Measurements from ENCODE around the gene GRAMD2A. TPM values are rescaled to one million over a fixed set of nuclear protein-coding genes. Genes with fewer than 3 reads are reported as not detected.

GRAMD2A gene
- total RNA-seq, 1 donor from 2014 or later, result 5.5 TPM

DNA sequence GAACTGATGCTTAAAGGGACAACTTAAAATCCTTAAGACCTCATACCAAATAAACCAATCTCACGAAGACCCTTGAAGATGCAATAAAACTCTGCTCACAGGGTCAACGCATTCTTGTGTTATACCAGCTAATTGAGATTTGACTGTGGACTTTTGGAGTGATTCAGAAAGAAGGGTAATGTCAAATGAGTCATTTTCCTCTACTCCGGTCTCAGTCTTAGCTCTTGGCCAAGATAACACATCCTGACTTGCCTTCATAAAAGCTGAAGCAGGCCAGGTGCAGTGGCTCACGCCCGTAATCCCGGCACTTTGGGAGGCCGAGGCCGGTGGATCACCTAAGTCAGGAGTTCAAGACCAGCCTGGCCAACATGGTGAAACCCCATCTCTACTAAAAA lies 29.6 kb upstream of the GRAMD2A start:
- Histone ChIP-seq H3K4me3 (ENCODE audit: low read depth, low read length) (no peak overlapping the region), H3K36me3 (ENCODE audit: control insufficient read depth, insufficient read depth, low read length) (peaks cover 8% of the 10 kb centered on the region), H3K27me3 (ENCODE audit: control insufficient read depth, insufficient read depth, low read length) (no peaks in the 10 kb centered on the region)
- TF ChIP-seq, protein P1, sequence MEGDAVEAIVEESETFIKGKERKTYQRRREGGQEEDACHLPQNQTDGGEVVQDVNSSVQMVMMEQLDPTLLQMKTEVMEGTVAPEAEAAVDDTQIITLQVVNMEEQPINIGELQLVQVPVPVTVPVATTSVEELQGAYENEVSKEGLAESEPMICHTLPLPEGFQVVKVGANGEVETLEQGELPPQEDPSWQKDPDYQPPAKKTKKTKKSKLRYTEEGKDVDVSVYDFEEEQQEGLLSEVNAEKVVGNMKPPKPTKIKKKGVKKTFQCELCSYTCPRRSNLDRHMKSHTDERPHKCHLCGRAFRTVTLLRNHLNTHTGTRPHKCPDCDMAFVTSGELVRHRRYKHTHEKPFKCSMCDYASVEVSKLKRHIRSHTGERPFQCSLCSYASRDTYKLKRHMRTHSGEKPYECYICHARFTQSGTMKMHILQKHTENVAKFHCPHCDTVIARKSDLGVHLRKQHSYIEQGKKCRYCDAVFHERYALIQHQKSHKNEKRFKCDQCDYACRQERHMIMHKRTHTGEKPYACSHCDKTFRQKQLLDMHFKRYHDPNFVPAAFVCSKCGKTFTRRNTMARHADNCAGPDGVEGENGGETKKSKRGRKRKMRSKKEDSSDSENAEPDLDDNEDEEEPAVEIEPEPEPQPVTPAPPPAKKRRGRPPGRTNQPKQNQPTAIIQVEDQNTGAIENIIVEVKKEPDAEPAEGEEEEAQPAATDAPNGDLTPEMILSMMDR (IDR thresholded peaks at IDR 0.05; ENCODE audit: insufficient read depth, low read length, severe bottlenecking), result no peak
- DNase-seq (ENCODE audit: low read depth) (peak; percentile 97), FAIRE-seq (no peak)

DNA sequence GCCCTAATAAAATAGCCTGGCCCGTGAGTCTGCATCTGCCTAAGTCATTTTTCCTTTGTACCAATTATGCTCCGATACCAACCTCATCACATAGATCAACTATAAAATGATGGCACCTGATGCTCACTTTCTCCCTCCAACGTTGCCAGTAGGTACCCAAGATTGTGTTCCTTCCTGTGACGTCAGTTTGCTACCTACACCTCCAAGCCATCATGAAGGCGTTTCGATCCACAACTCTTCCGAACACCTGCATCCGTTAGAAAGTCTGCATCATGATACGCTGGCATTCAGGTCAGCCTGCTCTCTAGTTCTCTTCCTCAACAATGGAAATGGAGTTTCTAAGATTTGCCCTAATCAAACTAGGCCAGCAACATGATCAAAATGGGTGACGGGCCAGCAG lies 25.7 kb upstream of the GRAMD2A start:
- TF ChIP-seq, protein P1 (IDR thresholded peaks at IDR 0.05; ENCODE audit: insufficient read depth, low read length, severe bottlenecking), result no peak
- Histone ChIP-seq H3K4me3 (ENCODE audit: low read depth, low read length) (no peak overlapping the region), H3K36me3 (ENCODE audit: control insufficient read depth, insufficient read depth, low read length) (peaks cover 22% of the 10 kb centered on the region), H3K27me3 (ENCODE audit: control insufficient read depth, insufficient read depth, low read length) (no peaks in the 10 kb centered on the region)
- DNase-seq (ENCODE audit: low read depth), result no peak
- no peak for FAIRE-seq

DNA sequence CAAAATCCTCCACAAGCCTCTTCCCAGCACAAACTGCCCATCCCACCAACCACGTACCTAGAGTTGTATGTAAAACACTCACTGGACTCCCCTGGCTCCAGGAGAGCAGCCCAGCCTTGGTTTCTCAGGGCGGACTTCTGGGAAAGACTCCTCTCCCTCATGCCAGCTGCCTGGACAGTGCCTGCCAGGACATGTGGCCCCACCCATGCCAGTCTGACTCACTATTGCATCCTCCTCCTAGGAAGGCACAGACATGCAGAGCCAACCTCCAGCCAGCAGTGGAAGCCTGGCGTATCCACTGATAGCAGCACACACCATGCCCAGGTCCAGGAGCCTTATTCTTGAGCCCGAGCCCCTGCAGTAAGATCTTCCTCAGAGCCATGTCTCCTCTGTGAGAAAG lies 24.8 kb upstream of the GRAMD2A start:
- Histone ChIP-seq H3K27me3 (ENCODE audit: control insufficient read depth, insufficient read depth, low read length) (no peaks in the 10 kb centered on the region), H3K36me3 (ENCODE audit: control insufficient read depth, insufficient read depth, low read length) (peaks cover 25% of the 10 kb centered on the region), H3K4me3 (ENCODE audit: low read depth, low read length) (no peak overlapping the region)
- TF ChIP-seq, protein P1 (IDR thresholded peaks at IDR 0.05; ENCODE audit: insufficient read depth, low read length, severe bottlenecking), result peak; percentile 11
- FAIRE-seq (no peak), DNase-seq (ENCODE audit: low read depth) (peak; percentile 96)

DNA sequence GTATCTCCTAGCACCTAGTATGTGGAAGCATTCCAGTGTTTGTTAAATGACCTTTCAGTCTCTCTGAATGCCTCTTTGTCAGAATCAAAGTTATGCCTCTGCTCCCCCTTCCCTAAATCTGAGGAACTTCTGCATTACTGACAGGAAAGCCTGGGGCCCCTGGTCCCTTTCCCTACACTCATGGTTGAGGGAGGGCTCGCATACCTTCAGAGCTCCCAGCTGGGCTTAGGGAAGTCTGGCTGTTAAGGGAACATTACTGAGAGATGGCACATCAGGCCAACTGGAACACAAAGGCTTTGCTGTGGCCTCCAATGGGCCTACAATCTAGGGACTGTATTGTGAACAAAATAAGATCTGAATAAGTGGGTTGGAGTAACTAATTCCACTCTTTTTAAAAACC lies 23.1 kb upstream of the GRAMD2A start:
- no peak overlapping the region for H3K4me3 ChIP-seq (ENCODE audit: low read depth, low read length)
- DNase-seq (ENCODE audit: low read depth) (no peak), FAIRE-seq (no peak)
- TF ChIP-seq, protein P1 (IDR thresholded peaks at IDR 0.05; ENCODE audit: insufficient read depth, low read length, severe bottlenecking), result no peak
- H3K36me3 ChIP-seq (ENCODE audit: control insufficient read depth, insufficient read depth, low read length), result peaks cover 34% of the 10 kb centered on the region
- H3K27me3 ChIP-seq (ENCODE audit: control insufficient read depth, insufficient read depth, low read length), result no peaks in the 10 kb centered on the region

DNA sequence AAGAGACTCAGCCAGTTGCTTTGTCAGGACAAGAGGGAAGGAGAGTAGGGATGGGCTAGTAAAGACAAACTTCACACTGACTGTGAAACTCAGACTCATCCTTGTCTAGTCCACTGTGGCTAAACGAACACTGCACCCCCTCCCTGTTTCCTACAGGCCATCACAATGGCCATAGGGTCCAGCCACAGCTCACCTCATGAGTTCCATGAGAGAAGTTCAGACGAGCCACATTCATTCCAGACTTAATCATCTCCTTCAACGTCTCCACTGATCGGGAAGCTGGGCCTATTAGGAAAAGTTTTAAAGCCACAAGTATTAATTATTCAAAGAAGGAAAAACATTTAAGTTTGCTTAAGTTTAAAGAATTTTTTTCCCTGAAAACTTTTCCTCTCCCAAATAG lies 19.6 kb upstream of the GRAMD2A start:
- no peak for FAIRE-seq
- Histone ChIP-seq H3K4me3 (ENCODE audit: low read depth, low read length) (no peak overlapping the region), H3K27me3 (ENCODE audit: control insufficient read depth, insufficient read depth, low read length) (no peaks in the 10 kb centered on the region), H3K36me3 (ENCODE audit: control insufficient read depth, insufficient read depth, low read length) (peaks cover 37% of the 10 kb centered on the region)
- TF ChIP-seq, protein P1 (IDR thresholded peaks at IDR 0.05; ENCODE audit: insufficient read depth, low read length, severe bottlenecking), result no peak
- no peak for DNase-seq (ENCODE audit: low read depth)

DNA sequence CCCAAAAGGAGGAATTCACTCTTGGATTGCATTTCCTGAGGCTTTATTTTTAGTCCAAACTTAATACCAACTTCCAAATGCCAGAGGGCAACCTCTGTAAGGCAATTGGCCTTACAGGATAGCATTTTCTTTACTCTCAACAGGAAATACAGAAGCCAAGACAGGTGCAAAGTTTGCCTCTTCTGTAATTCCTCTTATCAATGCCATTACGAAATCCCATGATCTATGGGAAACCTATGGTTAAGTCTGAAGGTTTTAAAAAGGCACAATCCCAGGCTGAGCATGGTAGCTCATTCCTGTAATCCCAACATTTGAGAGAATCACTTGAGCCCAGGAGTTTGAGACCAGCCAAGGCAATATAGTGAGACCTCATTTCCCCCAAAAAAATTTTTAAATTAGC lies 18.5 kb upstream of the GRAMD2A start:
- TF ChIP-seq, protein P1 (IDR thresholded peaks at IDR 0.05; ENCODE audit: insufficient read depth, low read length, severe bottlenecking), result no peak
- no peak for DNase-seq (ENCODE audit: low read depth)
- no peak for FAIRE-seq
- Histone ChIP-seq H3K4me3 (ENCODE audit: low read depth, low read length) (no peak overlapping the region), H3K36me3 (ENCODE audit: control insufficient read depth, insufficient read depth, low read length) (peaks cover 47% of the 10 kb centered on the region), H3K27me3 (ENCODE audit: control insufficient read depth, insufficient read depth, low read length) (no peaks in the 10 kb centered on the region)
